Activated naive CD4-positive, alpha-beta T cell treated with anti-CD3 and anti-CD28 coated beads, Interleukin-2, amount 50 U/mL, for 16 hours (primary cell): ENCODE data around the gene FBXL7.

ENCODE experiments used
- DNase-seq: peaks from one replicate; pipeline ENCODE4 v3.0.0-alpha.2; 2020

Gene FBXL7

GRCh38 chr5:15499528-15500324 lies at the start of gene FBXL7:
Gene FBXL7 (plus strand): TSS chr5:15500180.
- no peak for DNase-seq

- no peak for DNase-seq
Measured at GRCh38 chr5:15450473-15450872, 49.5 kb upstream of the FBXL7 start.

- no peak for DNase-seq
Measured at GRCh38 chr5:15450949-15451348, 49.0 kb upstream of the FBXL7 start.

GRCh38 chr5:15452030-15452429 lies 48.0 kb upstream of the FBXL7 start:
- no peak for DNase-seq

DNA sequence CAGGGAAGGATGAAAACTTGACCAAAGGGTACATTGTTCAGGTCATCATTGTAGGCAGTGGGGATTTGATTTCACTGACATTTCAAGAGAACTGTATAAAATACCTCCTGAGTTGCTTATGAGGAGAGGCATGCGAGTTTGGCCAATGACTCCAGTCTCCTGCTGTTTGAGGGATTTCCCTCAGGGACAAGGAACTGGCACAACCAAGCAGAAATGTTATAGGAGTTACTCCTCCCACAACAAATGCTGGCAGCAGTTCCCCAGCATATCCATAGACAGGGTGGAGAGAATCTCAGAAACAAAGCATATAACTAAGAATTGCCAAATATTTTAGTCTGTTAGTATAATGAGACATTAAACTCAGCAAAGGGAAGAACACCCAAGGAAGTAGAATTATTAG lies 47.2 kb upstream of the FBXL7 start:
- no peak for DNase-seq

DNA sequence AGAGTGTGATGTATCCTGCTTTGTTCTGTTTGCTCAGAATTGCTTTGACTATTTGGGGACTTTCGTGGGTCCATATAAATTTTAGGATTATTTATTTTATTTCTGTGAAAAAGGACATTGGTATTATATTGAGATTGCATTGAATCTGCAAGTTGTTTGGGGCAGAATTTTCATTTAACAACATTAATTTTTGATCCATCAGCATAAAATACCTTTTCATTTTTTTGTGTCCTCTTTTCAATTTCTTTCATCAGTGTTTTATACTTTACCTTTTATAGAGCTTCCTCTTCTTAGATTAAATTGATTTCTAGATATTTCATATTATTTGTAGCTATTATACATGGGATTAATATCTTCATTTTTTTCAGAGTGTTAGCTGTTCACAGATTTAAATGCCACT lies 40.8 kb upstream of the FBXL7 start:
- no peak for DNase-seq

DNA sequence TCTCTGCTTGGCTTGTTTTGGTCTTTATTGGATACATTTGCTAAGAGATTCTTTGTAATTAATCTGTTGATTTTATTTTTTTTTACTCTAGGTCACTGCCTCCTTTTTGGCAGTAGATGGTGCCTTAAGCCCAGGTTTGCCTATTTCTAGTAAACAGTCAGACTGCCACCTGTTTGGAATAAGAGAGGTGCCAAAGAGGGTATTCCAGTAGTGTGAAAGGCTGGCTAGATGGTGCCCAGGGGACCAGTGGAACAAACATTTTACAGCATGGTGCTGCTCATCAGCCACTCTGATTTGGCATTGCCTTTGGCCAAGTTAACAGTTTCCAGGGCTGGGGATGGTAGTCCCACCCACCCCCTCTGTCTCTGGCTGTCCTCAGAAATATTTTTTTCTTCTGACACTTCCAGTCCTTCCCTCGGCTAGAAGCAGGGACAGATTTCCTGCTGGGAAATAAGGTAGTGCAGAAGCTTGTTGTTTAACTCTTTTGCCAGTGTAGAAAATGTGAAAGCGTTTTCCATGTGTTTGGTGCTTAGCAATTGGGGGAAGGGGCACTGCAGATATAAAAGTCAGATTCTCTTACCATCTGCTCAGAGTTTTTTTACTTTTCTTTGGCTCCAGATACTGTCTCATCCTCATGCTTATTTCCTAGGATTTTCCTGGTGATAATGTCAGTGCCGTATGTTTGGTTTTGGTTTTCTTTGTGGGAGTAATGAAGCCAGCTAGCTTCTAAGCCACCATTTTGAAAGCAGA lies 36.6 kb upstream of the FBXL7 start:
- no peak for DNase-seq

- DNase-seq = no peak
Measured at GRCh38 chr5:15472116-15472515, 27.9 kb upstream of the FBXL7 start.

- no peak for DNase-seq
Measured at GRCh38 chr5:15474143-15474719, 25.7 kb upstream of the FBXL7 start.

DNA sequence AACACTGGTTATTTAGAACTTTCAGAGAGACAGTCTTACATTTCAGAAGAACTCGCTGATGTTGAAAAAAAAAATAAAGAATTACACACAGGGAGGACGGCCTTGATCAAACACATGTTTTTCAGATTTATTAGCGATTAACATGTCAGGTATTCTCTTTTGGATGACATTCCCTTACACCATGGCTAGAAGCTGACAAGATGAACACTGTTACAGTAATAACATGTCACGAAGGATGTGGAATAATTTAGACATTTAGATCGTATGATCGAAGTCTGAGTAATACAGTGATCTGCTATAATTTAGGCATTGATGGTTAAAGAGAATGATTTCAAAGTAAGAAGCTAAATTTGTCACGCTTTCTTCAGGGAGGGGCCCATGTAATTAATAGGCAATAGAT lies 24.6 kb upstream of the FBXL7 start:
- no peak for DNase-seq

GRCh38 chr5:15476977-15477376 lies 23.0 kb upstream of the FBXL7 start:
- DNase-seq = no peak

- no peak for DNase-seq
Measured at GRCh38 chr5:15480436-15480835, 19.5 kb upstream of the FBXL7 start.

- DNase-seq = no peak
Measured at GRCh38 chr5:15483351-15484097, 16.5 kb upstream of the FBXL7 start.

DNA sequence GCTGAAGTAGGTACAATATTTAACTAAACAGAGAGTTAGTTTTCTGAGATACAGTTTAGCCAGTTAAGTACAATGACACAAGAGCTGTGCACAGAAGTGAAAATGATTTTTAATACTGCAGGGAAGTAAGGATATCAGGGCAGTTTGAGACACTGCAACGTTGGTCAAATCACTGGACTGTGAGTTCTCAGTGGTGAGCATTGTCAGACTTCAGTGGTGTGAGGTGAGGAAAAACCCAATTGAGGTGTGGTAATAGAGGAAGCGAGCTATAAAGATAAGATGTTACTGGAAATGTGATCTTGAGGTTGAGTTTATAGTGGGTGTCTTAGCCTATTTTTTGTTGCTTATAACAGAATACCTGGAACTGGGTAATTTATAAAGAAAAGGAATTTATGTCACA lies 12.8 kb upstream of the FBXL7 start:
- DNase-seq = no peak

- no peak for DNase-seq
Measured at GRCh38 chr5:15489571-15490235, 10.3 kb upstream of the FBXL7 start.

DNA sequence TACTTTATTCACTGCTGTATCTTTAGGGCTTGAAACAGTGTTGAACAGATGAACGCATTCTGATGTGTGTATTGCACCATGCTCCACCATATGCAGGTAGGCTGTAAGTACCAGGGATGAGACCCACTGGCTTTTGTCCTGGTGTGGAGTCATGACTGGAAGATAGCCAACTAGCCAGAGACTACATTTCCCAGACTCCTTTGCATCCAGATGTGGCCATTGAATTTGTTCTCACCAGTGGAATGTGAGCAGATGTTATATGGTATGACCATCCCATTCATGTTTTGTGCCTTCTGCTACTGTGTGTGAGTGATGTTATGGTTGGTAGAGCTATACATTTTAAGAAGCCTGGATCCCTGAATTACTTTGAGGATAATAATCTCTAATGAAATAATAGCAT lies 7.4 kb upstream of the FBXL7 start:
- DNase-seq = no peak

DNA sequence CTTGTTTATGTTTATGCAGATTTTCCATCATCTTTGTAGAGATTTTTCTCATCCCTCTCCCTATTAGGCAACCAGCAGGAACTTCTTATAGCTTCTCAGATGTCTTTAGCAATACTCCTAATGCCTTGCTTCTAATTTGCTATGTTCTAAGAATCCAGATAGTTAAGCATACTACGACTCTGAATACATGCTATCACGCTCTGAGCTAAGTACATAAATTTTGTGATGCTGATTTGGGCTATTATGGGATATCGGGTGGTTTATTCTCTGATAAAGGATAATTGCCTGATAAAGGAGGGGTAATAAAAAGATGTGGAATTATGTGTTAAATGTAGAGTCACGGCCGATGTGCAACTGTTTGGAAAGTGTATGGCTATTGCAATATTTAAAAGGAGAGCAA lies 6.5 kb upstream of the FBXL7 start:
- no peak for DNase-seq

DNA sequence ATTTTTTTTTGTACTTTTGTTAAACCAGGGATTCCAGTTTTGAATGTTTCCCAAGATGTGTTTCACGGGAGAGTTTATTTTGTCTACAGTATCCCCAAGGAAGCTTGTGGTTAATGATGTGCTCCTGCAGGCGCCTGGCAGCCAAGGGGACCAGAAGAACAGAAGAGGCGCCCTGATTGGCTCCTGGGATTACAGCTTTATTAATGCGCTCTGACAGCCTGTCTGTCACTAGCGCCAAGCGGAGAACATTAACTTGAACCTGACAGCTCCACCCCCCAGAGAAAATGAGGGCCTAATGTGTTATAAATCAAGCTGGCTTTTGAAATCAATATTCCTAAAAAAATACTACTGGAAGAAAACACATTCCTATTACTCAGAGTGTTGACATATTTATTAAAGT lies 5.0 kb upstream of the FBXL7 start:
- no peak for DNase-seq

DNA sequence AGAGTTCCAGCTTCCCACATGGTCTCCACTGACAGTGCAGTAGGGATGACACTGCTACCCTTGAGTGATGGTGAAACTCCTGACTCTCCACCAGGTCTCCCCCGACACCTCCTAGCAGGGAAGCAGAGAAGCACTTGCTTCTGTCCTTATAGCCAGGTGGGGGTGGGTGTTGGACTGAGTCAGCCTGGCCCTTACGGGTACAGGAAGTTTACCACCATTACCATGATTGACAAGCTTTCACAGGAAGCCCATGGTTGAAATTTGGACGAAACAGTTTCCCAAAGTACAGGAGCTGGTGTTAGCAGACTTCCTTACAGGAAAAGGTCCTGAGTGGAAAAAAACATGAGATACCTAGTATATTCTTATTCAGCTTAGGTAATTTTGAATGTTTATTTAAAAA lies 3.1 kb upstream of the FBXL7 start:
- no peak for DNase-seq

GRCh38 chr5:15500325-15501001 lies 483 bp downstream of the FBXL7 start:
- DNase-seq = no peak

GRCh38 chr5:15501091-15501791 lies 1.3 kb downstream of the FBXL7 start:
- no peak for DNase-seq

GRCh38 chr5:15502208-15502607 lies 2.2 kb downstream of the FBXL7 start:
- DNase-seq = no peak
